ENCODE measurements around the gene PCDH9.

PCDH9 gene

DNA sequence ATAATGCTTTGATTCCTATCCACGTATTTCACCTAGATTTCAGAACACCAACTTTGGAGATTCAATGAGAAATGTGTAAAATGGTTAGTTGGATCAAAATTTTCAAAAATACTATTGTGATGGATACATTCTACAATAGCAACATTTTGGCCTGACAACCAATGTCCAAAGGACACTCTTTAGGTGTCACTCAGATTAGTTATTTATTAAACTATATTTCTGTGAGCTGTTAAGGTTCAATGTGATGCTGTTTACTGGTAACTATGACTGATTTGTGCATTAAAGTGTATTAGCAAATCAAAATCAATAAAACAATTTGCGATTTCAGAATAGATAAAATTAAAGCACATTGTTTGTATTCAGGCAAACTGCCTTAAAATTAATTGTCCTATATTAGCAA is 149.8 kb downstream of the PCDH9 start:
- no peak for DNase-seq

- DNase-seq, result no peak
Observed at GRCh38 chr13:67078062-67078461, 152.1 kb downstream of the PCDH9 start.

GRCh38 chr13:67077132-67077531 is 153.0 kb downstream of the PCDH9 start:
- DNase-seq, result no peak

- no peak for DNase-seq
Observed at GRCh38 chr13:67076378-67076777, 153.8 kb downstream of the PCDH9 start.

DNA sequence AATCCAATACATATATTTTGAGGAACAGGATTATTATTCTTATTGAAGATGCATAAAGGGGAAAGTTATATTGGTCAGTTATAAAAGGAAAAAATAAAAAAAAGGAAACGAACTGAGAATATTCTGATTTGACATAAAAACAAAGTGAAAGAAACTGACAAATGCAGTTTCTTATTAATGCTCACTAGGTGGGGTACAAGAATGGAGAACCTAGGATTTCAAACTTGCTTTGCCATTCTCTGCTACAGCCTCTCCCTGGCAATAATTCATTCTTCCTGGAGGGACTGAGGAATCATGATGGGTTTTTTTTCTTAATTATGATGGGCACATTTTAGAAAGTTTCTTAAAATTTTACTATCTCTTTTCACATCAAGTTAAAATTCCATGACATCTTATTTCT is 154.9 kb downstream of the PCDH9 start:
- DNase-seq, result no peak

DNA sequence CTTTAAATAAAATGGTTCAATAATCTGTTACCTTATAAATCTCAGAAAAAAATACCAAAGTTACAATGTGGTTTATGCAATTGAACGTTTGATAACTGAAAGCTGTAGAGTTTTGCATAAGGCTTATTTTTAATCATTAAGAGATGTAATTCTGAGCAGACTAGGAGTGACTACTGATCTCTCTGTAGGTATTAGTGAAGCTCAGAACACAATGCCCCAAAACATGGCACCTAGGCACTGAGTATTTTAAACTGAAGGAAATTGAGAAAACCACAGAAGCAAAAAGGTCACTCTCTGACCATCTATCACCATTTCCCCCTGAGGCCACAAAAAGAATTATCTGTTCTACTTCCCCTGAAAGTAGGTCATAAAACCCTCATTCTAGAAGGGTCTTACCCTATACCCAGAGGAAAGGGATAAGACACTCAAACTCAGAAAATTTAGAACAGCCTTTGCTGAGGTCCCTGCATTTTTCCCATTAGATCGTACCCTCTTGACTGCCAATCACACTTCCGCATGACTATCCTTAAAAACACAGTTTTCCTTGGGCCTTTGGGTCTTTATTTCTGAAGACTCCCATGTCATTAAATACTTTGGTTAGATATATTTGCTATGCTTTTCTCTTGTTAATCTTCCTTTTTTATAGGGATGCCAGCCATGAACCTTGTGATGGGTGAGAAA is 158.1 kb downstream of the PCDH9 start:
- DNase-seq, result no peak

GRCh38 chr13:67070306-67070705 is 159.8 kb downstream of the PCDH9 start:
- DNase-seq, result no peak

DNA sequence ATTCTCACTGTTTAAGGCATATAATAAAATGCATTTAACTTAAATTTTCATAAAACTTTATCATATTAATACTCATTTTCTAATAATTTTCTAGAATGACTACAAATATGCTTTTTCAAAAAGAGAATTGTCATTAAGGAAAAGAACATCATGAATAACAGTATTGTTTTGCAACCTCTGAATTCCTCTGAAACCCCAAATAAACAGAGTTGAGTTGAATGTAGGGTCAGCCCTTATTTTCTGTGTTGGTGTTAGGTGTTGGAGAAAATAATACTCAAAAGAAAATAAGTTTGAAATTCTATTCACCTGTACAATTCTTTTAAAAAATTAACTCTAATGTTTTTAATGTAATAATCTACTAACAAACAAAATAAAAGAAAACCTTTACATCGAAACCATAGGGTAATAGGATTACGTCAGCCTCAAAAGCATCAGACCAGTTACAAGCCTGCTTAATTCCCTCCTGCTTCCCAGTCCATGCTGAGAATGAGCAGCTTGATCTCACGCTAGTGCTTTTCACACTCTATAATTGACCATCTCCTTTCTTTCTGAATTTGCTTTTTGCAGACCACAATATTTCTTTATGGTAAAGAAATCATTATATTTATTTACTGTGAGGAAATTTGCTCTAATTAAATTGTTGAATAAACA is 160.9 kb downstream of the PCDH9 start:
- DNase-seq, result no peak

DNA sequence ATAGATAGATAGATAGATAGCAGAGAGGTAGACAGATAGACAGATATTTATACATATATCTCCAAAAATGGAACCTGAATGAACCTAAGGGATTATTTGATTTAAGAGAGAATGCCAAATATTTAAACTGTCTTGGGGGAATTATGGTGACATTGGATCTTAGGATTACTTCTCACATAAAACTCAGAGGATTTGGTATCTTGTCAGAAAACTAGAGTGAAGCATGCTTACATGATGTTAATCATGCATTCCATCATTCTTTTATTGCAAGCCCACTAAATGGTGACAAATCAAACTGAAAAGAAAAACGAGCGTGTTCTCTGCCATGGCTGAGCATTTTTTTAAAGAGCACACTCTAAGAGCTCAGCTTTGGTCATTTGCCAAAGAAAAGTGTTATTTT is 165.2 kb downstream of the PCDH9 start:
- no peak for DNase-seq

DNA sequence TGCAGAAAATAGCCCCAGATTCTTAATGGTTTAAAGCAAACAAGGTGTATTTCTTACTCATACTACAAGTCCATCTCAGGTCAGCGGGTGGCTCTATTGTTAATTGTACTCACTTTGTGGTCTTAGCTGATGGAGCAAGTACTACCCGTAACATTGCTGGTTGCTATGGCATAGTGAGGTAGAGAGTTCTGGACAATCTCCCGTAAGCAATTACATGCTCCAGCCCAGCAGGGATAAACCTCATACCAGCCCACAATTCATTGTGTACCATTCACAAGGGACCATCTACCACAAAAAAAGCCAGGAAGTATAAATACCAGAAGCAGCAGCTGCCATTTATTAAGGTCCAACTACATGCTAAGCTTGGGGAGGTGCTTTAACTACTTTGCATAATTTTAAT is 167.1 kb downstream of the PCDH9 start:
- peak; percentile 83 for DNase-seq

DNA sequence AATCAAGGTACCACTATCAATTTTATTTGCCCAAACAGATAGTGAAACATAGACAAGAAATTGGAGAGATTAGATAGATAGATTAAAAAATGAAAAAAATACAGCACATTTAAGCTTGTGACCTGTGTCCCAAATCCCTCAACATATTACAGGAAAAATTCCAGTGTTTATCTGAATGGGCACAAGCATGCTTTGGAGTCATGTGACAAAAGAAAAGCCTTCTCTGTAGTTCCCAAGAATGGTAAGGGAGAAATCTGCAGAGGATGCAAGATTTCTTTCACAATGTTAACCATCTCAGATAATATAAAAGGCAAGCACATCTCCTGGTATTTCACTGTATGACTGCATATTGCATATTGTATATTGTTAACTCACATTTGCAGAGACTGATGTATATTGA is 168.0 kb downstream of the PCDH9 start:
- DNase-seq, result no peak

DNA sequence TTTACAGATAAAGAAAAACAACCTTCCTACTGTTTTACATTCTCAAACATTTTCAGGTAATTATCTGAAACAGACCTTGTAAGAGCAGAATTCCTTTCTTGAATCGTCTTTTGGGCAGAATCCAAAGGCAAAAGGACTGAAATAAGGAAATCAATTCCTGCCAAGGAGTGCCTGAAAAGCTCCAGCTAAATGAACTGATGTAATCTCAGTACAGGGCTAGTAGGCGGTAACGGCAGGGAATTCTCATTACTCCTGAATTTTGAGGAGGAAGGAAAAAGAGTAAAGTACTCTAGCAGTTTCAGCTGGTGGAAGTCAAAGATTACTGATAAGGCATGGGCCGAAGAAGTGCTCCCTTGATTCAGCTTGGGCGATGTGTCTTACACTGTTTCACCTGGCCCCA is 168.4 kb downstream of the PCDH9 start:
- DNase-seq, result no peak

DNA sequence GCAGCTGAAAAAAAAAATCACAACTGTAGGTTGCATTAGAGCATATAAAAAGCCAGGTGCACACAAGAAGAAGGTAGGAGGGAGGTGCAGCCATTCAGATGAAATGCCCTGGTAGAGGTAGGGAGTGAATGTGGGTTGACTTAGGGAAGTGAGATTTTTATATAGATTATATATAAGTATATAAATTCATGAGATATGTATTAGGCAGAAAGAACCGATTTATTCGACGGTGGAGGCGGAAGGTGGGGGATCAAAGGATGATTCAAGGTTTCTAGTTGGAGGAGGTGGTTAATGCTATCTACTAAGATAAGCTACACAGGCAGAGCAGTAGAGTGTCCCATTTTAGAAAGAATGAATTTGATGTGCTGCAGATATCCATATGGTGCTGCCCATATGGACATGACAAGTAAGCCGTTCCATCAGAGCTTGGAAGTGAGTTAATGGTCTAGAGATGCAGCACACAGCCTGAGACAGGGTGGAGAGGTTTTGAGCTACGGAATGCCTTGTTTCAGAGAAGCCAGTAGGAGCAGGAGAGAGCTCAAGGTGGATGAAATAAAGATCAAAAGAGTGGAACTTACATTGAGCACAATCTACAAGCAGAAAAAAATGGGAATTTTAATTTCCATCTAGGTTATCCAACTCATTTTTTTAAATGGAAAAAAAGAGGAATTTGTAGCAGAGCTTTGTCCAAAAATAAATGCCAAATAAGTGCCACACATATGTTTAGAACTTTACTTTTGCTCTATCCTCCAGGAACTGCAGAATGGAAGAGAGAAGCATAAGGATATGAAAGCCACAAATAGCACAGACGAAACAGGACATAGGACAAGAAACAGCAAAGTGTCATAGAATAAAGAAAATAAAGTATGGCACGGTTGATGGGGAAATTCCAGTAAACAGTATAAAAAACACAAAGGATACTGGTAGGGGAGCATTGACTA is 177.3 kb downstream of the PCDH9 start:
- DNase-seq, result no peak

DNA sequence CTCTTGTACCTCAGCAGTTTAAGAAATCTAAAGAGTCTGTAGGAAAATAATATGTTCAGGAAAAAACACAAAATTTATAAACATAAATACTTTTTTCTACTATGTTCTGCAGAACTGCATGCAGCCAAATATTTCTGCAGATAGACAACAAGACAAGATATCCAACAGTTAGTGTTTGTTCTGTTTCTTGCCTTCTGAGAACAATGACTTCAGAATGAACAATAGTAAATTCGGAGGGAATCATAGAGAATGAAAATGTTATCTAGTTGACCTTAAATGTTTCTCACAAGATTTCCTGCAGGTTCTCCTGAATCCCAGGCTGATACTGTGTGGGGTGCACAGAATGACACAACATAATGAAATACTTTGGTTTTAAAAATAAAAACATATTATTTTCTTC is 180.4 kb downstream of the PCDH9 start:
- DNase-seq, result no peak

DNA sequence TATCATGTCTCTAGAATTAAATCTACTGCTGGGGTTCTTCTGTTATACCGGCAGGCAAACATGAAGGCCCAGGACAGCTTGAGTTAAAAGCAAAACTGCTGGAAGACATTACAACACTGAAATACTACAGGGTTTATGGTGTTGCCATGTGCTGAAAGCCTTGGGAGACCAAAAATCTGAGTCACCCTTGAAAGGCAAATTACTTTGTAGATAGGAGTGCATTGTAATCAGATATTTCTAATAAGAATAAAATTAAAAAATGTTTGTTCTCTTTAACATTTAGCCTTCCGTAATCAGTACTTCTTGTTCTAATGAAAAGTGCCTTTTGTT is 181.3 kb downstream of the PCDH9 start:
- no peak for DNase-seq

- no peak for DNase-seq
Observed at GRCh38 chr13:67048084-67048820, 181.9 kb downstream of the PCDH9 start.

GRCh38 chr13:67045357-67045756 is 184.8 kb downstream of the PCDH9 start:
- no peak for DNase-seq

DNA sequence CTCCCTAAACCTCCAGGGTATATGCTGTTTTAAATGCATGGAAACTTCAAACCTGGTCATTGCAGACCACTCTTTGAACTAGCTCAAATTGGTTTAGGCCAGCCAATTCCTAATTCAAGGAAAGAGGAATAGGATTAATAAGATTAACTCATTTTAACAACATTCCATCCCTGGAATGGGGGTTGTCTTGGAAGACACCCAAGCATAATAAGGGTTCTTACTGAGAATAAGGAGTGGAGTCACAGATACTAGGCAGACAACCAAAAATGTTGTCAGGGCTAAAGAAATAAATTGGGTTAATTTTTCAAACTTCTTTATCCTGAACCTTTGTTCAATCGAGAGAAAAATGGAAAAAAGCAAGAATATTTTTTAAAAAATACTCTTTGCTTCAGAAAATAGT is 186.2 kb downstream of the PCDH9 start:
- DNase-seq, result no peak

DNA sequence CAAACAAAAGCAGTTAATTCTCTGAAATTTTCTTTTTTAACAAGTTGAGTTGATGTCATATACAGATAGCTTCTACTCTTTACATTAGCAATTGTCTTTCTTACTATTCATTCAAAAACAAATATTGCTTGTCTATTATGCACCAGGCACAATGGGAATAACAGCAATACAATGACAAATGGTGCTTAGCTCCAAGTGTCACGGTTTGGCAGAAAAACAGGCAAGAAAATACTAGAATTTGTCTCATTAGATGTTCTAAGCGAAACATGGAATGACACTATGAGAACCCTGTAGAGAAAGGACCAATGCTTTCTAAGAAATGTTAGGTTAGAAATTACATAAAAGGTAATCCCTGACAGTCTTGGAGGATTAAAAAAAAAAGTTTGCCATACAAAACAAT is 187.6 kb downstream of the PCDH9 start:
- DNase-seq, result no peak

DNA sequence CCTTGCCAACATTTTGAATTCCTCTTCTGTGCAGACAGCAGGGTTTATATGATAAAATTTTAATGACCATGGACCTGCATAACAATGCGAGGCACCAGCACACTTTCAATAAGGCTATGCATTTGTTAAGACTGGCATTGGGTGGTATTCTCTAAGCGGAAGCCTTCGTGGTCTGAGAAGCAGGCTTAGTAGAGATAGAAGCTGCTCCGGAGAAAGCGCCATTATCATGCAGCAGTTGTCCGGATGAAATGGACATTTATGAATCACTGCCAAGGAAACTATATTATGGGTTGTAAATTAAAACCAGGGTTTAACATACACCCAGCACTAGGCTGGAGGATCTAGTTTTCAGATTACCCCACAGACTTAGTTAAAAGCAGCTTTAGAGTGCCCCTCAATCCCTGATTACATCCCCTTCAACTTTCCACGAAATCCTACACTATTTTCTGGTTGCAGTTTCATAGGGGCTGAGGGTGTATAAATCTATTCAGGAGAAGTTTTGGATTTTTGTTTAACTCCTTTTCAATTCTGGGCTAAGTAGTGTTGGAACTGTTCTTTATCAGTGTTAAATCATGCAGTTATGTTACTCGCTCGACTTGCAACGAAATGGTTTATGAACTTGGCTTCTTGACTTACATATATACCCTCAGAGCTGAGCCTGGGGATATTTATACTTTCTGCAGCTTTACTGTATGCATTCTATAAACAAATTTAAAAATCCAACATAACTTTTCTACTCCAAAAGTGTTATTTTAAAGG is 193.3 kb downstream of the PCDH9 start:
- DNase-seq, result no peak

DNA sequence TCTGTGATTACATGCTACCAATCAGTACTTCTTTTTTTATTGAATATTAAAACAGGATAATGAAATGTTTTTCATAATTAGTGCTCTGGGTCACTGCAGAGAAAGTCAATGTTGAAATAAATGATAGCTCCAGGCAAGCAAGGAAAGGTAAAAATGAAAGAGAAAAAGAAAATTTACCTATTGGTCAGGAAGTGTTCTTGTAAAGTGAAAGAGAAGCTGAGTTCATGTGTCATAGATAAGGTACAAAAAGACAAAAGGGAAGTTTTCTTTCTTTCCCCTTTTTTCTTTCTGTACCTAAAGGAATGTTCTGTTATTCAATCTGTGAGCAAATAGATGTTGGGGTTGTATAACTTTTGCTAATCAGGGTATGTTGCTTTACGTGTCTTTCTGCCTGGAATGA is 197.0 kb downstream of the PCDH9 start:
- no peak for DNase-seq

GRCh38 chr13:67023130-67023876 is 206.8 kb downstream of the PCDH9 start:
- peak; percentile 84 for DNase-seq
